Stomach (tissue), 9 donors: Measurements from ENCODE around the gene SOCS3. TPM values are rescaled to one million over a fixed set of nuclear protein-coding genes. Genes with fewer than 3 reads are reported as not detected.
A peak's percentile ranks its signal among the peaks of the same experiment; 100 is the strongest.

Source experiments
- DNase-seq, 2 donors: peaks; one replicate each; pipeline versions ENCODE4 v3.0.0 to v3.0.0-alpha.2; 2013 to 2019
- H3K27ac ChIP-seq, 5 donors: fragments of 200-600 bp in 4 of 5; sonication (generic) in 4 of 5; one replicate each; pipeline ENCODE4 v1.5.1; 2013 to 2019; ENCODE audit warnings: mild to moderate bottlenecking in 1 of 5, moderate library complexity in 1 of 5
- H3K27me3 ChIP-seq, 3 donors: fragments of 200-600 bp; sonication (generic); one replicate each; pipeline ENCODE4 v1.5.1; 2017 to 2019; ENCODE audit warnings: mixed run types in 1 of 3
- H3K36me3 ChIP-seq, 4 donors: fragments of 200-600 bp; sonication (generic); 1 replicate in 3 of 4; 2 replicates in 1 of 4; pipeline ENCODE4 v1.5.1; 2016 to 2019
- H3K4me1 ChIP-seq, 4 donors: fragments of 200-600 bp; sonication (generic); one replicate each; pipeline ENCODE4 v1.5.1; 2016 to 2019
- H3K4me3 ChIP-seq, 4 donors: fragments of 200-600 bp; sonication (generic) in 3 of 4; one replicate each; pipeline ENCODE4 v1.5.1; 2016 to 2019; ENCODE audit warnings: mild to moderate bottlenecking in 1 of 4
- H3K9me3 ChIP-seq, 4 donors: fragments of 200-600 bp; sonication (generic); one replicate each; pipeline ENCODE4 v1.5.1; 2016 to 2019
- EP300 ChIP-seq: sonication (generic); formaldehyde crosslinking; IDR thresholded peaks from one replicate; pipeline ENCODE4 v1.6.1; 2017; ENCODE audit warnings: antibody characterized with exemption
- POLR2A ChIP-seq, 4 donors: fragments of 450-650 bp; IDR thresholded peaks; one replicate each; pipeline ENCODE4 v1.6.1; 2016; ENCODE audit warnings: antibody characterized with exemption in 4 of 4, control low read depth in 2 of 4, mild to moderate bottlenecking in 1 of 4, moderate library complexity in 1 of 4
- POLR2AphosphoS5 ChIP-seq, 3 donors: sonication (generic); formaldehyde crosslinking; IDR thresholded peaks; one replicate each; pipeline ENCODE4 v1.6.1; 2016; ENCODE audit warnings: antibody characterized with exemption in 3 of 3
- WGBS, 5 donors: extraction: QIAGEN DNeasy Blood & Tissue Kit in 3 of 5; methylation state at CpG; one replicate each; pipeline versions ENCODE4 v1.1.5 to v1.1.7; 2013 to 2018; 5-methylcytosine and 5-hydroxymethylcytosine counted together
- intact Hi-C: fragments of 100-400 bp; cut with DNase I; formaldehyde crosslinking; loops from one replicate; pipeline ENCODE4 v1.15.1; 2023; ENCODE audit warnings: low total_unique reads
- polyA plus RNA-seq, 3 donors: library from polyadenylated mRNA; stranded (reverse); fragments of 200-250 nt; gene quantifications; one replicate each; pipeline ENCODE4 v1.2.3, GENCODE V29; 2013
- total RNA-seq, 5 donors: library from RNA; depleted of rRNA; stranded (reverse); fragments of >200 nt; gene quantifications; one replicate each; pipeline versions ENCODE4 v1.1.0 to v1.2.3, GENCODE V29; 2014 to 2016
- TF ChIP-seq, protein P1 (sequence below), 7 experiments: fragments of 450-650 bp in 4 of 7; fragments of 200-600 bp in 3 of 7; sonication (generic) in 3 of 7; IDR thresholded peaks; one replicate each; pipeline ENCODE4 v1.5.1; 2016 to 2019; ENCODE audit warnings: antibody characterized with exemption in 7 of 7, control low read depth in 2 of 7, mild to moderate bottlenecking in 1 of 7
- donor health status: healthy with polysubstance abuse.
- donor health status: Bipolar disorder and iron deficiency.
- donor health status: healthy.

SOCS3 gene
- total and polyA plus RNA-seq, 8 donors, result 18.7 to 62.9 (median 50.1) TPM

DNA sequence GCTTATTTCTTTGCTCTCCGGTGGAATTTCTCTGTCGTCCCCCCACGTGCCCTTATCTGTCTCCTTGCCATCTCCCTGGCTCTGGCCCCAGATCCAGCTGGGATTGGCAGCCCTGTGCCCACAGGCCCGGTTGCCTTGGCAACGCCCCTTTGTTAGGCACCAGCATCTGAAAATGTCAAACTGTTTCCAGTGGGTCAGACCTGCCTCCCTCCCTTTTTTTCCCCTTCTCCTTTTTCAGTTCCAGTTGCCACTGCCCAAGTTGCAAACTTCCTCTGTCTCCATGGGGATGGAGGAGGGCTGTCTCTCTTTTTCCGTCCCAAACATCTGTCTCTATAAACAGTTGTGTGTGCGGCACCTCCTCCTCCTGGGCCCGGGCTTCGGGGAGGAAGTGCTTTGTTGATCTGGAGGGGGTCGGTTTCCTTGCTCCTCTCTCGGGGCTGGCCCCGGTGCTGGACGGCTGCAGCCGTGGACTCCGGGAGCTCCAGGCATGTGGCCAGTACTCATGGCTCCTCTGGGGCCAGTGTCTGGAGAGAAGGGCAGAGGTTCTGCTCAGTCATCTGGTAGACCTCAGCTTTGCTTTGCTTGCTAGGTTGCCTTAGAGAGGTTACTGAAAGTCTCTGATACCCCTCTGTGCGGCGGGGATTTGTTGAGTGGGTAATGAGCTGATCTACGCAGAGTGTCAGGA is 35.3 kb downstream of the SOCS3 start:
- Histone ChIP-seq H3K4me3 (peak overlapping the region in 2 of 4 donors; percentile 7 to 9), H3K27me3 (no peaks in the 10 kb centered on the region)

DNA sequence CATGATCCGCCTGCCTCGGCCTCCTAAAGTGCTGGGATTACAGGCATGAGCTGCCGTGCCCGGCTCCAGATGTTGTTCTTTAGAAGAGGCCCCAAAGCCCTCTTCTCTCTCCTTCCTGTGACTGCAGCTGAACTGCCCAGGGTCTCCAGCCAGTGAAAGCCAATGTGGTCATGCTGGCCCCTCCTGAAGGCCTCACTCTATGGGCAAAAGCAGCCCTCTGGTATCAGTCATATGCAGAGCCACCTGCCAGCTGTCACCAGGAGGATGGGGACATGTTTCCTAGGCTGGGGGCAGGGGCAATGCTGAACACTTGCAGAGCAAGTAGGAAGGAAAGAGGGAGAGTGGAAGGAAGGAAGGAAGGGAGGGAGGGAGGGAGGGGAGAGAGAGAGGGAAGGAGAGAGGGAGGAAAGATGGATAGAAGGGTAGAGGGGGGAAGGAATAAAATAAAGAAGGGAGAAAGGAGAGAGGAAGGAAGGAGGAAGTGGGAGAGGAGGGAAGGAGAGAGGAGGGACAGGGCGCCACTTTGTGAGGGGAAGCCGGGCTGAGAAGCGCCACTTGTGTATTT is 36.0 kb downstream of the SOCS3 start:
- DNase-seq, result no peak
- H3K4me3 ChIP-seq, result no peak overlapping the region
- H3K36me3 ChIP-seq, result no peaks in the 10 kb centered on the region
- H3K9me3 ChIP-seq, result no peaks in the 10 kb centered on the region
- peaks cover 14 to 30% (median 24%) of the 10 kb centered on the region in 4 donors for H3K4me1 ChIP-seq
- TF ChIP-seq POLR2AphosphoS5 (IDR thresholded peaks at IDR 0.05), result no peak
- no peak for TF ChIP-seq EP300
- TF ChIP-seq, protein P1, sequence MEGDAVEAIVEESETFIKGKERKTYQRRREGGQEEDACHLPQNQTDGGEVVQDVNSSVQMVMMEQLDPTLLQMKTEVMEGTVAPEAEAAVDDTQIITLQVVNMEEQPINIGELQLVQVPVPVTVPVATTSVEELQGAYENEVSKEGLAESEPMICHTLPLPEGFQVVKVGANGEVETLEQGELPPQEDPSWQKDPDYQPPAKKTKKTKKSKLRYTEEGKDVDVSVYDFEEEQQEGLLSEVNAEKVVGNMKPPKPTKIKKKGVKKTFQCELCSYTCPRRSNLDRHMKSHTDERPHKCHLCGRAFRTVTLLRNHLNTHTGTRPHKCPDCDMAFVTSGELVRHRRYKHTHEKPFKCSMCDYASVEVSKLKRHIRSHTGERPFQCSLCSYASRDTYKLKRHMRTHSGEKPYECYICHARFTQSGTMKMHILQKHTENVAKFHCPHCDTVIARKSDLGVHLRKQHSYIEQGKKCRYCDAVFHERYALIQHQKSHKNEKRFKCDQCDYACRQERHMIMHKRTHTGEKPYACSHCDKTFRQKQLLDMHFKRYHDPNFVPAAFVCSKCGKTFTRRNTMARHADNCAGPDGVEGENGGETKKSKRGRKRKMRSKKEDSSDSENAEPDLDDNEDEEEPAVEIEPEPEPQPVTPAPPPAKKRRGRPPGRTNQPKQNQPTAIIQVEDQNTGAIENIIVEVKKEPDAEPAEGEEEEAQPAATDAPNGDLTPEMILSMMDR (IDR thresholded peaks at IDR 0.05), result no peak
- H3K27ac ChIP-seq, result peak overlapping the region; percentile 37 to 89 (median 83)
- 55 to 68% (median 65%) methylated on average over 6 to 7 of the region's 7 CpGs for whole genome bisulfite sequencing, 5 donors
- no peaks in the 10 kb centered on the region for H3K27me3 ChIP-seq
- intact Hi-C loops, result no loop called here

More for the DNA sequence above, 35.3 kb downstream of the SOCS3 start:
- DNase-seq, result peak in 1 of 2 donors; percentile 95
- Histone ChIP-seq H3K4me1 (peaks cover 17 to 34% (median 22%) of the 10 kb centered on the region in 4 donors), H3K36me3 (no peaks in the 10 kb centered on the region), H3K9me3 (no peaks in the 10 kb centered on the region), H3K27ac (peak overlapping the region; percentile 43 to 89 (median 83))
- TF ChIP-seq POLR2AphosphoS5 (IDR thresholded peaks at IDR 0.05), result peak; percentile 8 to 67 (median 59)
- TF ChIP-seq, protein P1 (IDR thresholded peaks at IDR 0.05), result no peak
- intact Hi-C loops, result no loop called here
- WGBS, 5 donors, result 21 to 26% (median 24%) methylated on average over 15 to 18 of the region's 18 CpGs

DNA sequence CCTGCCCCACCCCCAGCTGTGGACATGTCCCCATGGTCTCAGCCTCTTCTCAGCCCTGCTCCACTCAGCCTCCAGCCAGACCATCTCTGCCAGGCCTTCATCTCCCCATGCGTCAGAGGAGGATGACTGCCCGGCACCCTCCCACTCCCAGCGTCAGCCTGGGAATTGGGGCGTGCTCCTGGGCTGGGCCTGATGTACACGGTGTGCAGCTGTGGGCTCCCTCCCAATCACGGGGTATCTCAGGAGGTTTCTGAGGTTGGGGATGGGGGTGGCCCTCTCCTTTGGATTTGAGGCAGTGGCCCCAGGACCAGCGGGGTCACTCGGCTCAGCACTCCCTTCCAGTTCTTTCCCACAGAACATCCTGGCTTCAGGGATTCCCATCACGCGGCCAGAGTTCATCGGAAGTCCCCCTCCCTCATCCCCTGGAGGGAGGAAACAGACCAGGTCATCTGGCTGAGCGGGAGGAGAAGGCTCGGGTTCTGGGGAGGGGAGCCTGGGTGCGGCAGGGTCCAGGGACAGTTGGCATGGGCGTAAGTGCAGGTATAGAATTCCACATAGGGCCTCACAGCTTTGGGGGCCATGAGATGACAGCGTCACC is 36.9 kb downstream of the SOCS3 start:
- Histone ChIP-seq H3K36me3 (no peaks in the 10 kb centered on the region), H3K27ac (peak overlapping the region; percentile 16 to 89 (median 83)), H3K4me1 (peaks cover 14 to 39% (median 29%) of the 10 kb centered on the region in 4 donors), H3K4me3 (no peak overlapping the region), H3K9me3 (no peaks in the 10 kb centered on the region), H3K27me3 (no peaks in the 10 kb centered on the region)
- DNase-seq, result peak in 1 of 2 donors; percentile 61
- TF ChIP-seq EP300, result peak; percentile 25
- TF ChIP-seq, protein P1 (IDR thresholded peaks at IDR 0.05), result no peak
- intact Hi-C loops, result no loop called here
- 72 to 91% (median 79%) methylated on average over 11 to 16 of the region's 16 CpGs for WGBS, 5 donors

DNA sequence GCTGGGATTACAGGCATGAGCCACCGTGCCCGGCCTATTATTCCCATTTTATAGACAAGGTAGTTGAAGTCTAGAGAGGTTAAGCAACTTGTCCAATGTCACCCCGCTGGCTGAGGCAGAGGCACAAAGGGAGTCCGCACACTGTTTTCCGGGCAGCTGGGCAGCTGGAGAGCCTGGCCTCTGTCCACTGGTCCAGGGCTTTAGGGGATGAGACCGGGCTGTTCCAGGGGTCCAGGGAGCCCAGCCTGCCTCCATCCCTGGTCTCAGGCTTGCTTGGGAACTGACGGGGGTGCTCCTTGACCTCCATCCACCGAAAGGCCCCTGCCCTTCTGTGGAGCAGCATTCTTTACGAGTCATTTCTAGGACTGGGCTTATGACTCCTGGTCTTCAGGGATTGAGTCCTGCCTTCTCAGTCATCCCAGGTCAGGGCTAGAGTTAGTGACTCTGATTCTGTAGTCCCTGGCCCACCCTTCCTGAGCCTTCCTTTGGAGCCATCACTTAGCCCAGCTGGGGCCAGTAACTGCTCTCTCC is 37.5 kb downstream of the SOCS3 start:
- Histone ChIP-seq H3K36me3 (no peaks in the 10 kb centered on the region), H3K4me3 (no peak overlapping the region), H3K27me3 (no peaks in the 10 kb centered on the region), H3K9me3 (no peaks in the 10 kb centered on the region), H3K27ac (peak overlapping the region; percentile 4 to 89 (median 83)), H3K4me1 (peaks cover 19 to 45% (median 34%) of the 10 kb centered on the region in 4 donors)
- no peak for DNase-seq
- TF ChIP-seq POLR2A (IDR thresholded peaks at IDR 0.05) (no peak), POLR2AphosphoS5 (IDR thresholded peaks at IDR 0.05) (no peak)
- 87 to 95% (median 88%) methylated on average over 6 to 9 of the region's 9 CpGs for WGBS, 5 donors
- intact Hi-C loops, result no loop called here
